AG10803 (cell line): Measurements from ENCODE around the gene XPO1.
"Not testable (repeated sequence)": the region's sequence is repeated elsewhere in the genome, so short reads cannot be mapped to it uniquely, and the experiment has no call there.

Experiments used
- DNase-seq: peaks from one replicate; pipeline ENCODE4 v3.0.0; 2010; ENCODE audit warnings: low read depth
- H3K4me3 ChIP-seq: 2 replicates; pipeline ENCODE4 v1.5.1; 2011; ENCODE audit warnings: mild to moderate bottlenecking, low read length, control low read depth
- TF ChIP-seq, protein P1 (sequence below): conservative IDR thresholded peaks from 2 replicates; pipeline ENCODE4 v1.5.1; 2011; ENCODE audit warnings: mild to moderate bottlenecking, low read length, control low read depth, inconsistent platforms

XPO1 gene

GRCh38 chr2:61463769-61464475, 74.2 kb downstream of the XPO1 start:
- TF ChIP-seq, protein P1, sequence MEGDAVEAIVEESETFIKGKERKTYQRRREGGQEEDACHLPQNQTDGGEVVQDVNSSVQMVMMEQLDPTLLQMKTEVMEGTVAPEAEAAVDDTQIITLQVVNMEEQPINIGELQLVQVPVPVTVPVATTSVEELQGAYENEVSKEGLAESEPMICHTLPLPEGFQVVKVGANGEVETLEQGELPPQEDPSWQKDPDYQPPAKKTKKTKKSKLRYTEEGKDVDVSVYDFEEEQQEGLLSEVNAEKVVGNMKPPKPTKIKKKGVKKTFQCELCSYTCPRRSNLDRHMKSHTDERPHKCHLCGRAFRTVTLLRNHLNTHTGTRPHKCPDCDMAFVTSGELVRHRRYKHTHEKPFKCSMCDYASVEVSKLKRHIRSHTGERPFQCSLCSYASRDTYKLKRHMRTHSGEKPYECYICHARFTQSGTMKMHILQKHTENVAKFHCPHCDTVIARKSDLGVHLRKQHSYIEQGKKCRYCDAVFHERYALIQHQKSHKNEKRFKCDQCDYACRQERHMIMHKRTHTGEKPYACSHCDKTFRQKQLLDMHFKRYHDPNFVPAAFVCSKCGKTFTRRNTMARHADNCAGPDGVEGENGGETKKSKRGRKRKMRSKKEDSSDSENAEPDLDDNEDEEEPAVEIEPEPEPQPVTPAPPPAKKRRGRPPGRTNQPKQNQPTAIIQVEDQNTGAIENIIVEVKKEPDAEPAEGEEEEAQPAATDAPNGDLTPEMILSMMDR: no peak
- no peak for DNase-seq
- no peak overlapping the region for H3K4me3 ChIP-seq

- TF ChIP-seq, protein P1: no peak
- no peak overlapping the region for H3K4me3 ChIP-seq
- no peak for DNase-seq
These were observed 76.8 kb downstream of the XPO1 start for GRCh38 chr2:61461404-61461803.

DNA sequence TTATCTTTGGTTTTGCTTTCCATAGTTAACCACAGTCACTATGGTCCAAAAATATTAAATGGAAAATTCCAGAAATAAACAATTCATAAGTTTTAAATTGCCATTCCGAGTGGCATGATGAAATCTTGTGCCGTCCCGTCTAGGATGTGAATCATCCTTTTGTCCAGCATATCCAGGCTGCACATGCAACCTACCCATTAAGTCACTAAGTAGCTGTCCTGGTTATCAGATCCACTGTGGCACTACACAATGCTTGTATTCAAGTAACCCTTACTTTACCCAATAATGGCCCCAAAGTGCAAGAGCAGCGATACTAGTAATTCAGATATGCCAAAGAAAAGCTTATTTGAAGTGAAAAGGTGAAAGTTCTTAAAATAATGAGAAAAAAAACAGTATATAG, 78.0 kb downstream of the XPO1 start:
- DNase-seq: peak; percentile 80
- TF ChIP-seq, protein P1: no peak
- H3K4me3 ChIP-seq: no peak overlapping the region

DNA sequence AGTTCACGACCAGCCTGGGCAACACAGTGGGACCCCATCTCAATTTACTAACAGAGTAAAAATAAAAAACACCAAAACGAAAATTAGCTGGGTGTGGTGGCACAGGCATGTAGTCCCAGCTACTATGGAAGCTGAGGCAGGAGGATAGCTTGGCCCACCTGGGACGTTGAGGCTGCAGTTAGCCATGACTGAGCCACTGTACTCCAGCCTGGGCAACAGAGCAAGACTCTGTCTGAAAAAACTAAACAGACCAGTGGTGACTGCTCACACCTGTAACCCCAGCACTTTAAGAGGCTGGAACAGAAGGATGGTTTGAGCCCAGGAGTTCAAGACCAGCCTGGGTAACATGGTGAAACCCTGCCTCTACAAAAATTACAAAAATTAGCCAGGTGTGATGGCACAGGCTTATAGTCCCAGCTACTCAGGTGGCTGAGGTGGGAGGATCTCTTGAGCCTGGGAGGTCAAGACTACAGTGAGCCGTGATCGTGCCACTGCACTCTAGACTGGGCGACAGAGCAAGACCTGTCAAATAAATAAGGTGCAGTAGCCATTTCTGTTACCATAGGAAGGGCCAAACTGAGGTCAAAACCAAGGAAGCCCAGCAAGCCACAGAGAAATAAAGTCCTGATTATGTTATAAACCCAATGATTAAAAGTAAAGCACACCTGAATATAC, 81.3 kb downstream of the XPO1 start:
- TF ChIP-seq, protein P1: no peak
- no peak for DNase-seq
- H3K4me3 ChIP-seq: no peak overlapping the region

DNA sequence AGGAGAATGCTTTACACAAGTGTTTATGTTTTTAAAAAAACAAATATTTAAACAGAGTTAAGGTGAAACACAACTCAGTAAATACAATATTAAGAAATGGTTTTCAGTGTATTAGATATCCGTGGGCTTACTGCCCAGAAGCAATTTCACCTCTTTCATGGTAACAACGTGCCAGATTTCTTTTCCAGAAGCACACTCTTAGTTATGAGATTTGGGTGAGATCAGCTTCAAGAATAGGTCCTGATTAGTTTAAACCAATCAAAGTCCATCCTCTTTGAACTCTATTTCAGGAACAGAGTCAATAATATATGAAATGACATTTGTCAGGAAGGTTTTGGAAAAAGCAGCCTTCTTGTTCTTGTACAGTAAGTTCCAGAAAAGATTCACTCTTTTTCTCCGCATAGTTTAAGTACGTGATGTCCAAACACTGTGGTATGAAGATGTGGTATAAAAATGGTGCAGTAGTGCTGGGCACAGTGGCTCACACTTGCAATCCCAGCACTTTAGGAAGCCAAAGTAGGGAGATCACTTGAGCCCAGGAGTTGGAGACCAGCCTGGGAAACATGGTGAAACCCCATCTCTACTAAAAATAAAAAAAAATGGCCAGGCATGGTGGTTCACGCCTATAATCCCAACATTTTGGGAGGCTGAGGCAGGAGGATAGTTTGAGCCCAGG, 81.9 kb downstream of the XPO1 start:
- TF ChIP-seq, protein P1: no peak
- H3K4me3 ChIP-seq: no peak overlapping the region
- no peak for DNase-seq

DNA sequence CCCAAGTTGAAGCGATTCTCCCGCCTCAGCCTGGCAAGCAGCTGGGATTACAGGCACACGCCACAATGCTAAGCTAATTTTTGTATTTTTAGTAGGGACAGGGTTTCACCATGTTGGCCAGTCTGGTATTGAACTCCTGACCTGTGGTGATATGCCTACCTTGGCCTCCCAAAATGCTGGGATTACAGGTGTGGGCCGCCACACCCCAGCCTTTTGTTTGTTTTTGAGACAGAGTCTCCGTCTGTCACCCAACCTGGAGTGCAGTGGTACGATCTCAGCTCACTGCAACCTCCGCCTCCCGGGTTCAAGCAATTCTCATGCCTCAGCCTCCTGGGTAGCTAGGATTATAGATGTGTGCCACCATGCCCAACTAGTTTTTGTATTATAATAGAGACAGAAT, 83.2 kb downstream of the XPO1 start:
- H3K4me3 ChIP-seq, DNase-seq: not testable (repeated sequence)

DNA sequence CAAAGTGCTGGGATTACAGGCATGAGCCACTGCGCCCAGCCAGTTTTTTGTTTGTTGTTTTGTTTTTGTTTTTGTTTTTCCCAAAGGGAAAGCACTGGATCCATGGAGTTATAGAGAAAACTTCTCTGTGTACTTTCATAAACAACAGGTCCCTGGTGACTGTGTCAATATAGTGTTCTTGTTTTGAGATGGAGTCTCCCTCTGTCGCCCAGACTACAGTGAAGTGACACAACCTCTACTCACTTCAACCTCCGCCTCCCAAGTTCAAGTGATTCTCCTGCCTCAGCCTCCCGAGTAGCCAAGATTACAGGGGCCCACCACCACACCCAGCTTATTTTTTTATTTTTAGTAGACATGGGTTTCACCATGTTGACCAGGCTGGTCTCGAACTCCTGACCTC, 83.8 kb downstream of the XPO1 start:
- TF ChIP-seq, protein P1: no peak
- no peak overlapping the region for H3K4me3 ChIP-seq
- no peak for DNase-seq
